Measurements from ENCODE around the gene LAMB4.
"Not testable (repeated sequence)": the region's sequence is repeated elsewhere in the genome, so short reads cannot be mapped to it uniquely, and the experiment has no call there.

LAMB4 gene

DNA sequence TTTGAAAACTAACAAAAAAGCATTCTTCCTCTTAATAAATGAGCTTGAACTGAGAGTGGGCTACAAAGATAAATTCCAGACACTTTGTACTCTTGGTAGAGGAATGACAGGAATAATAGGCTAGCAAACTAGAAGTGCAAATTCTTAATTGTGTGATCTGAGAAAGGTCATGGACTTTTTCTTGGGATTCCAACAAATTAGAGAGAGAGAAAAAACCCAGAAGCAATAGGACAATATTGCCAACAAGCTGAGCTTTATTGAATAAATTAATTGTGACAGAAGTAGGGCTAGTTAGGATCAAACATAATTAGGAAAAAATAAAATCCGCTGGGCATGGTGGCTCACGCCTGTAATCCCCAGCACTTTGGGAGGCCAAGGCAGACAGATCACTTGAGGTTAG lies 85.8 kb downstream of the LAMB4 start:
- Mint-ChIP-seq H3K27ac (no peak overlapping the region), H3K9me3 (no peaks in the 10 kb centered on the region), H3K27me3 (ENCODE audit: low read depth) (peaks cover 24% of the 10 kb centered on the region), H3K4me3 (no peak overlapping the region), H3K4me1 (ENCODE audit: low read depth) (no peaks in the 10 kb centered on the region), H3K36me3 (ENCODE audit: low read depth) (no peaks in the 10 kb centered on the region)

DNA sequence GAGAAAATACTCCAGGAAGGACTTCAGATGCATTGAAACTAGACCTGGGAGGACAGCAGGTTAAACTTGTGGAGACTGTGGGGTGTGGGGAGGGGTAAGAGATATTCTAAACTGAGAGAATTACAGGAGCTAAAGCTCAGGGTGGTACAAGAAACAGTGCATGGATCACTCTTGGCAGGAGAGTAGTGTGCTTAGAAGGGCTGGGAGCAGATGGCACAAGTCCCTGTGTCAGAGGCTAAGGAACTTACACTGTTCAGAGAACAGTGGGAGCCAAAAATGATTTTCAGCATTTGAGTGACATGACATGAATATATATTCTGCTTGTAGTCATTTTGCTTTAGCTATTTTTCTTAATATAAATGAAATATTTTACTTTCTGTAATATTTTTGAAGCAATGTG lies 91.2 kb downstream of the LAMB4 start:
- no peaks in the 10 kb centered on the region for H3K36me3 Mint-ChIP-seq (ENCODE audit: low read depth)
- no peaks in the 10 kb centered on the region for H3K9me3 Mint-ChIP-seq
- peaks cover 12% of the 10 kb centered on the region for H3K27me3 Mint-ChIP-seq (ENCODE audit: low read depth)
- no peak overlapping the region for H3K4me3 Mint-ChIP-seq
- no peaks in the 10 kb centered on the region for H3K4me1 Mint-ChIP-seq (ENCODE audit: low read depth)
- no peak overlapping the region for H3K27ac Mint-ChIP-seq

DNA sequence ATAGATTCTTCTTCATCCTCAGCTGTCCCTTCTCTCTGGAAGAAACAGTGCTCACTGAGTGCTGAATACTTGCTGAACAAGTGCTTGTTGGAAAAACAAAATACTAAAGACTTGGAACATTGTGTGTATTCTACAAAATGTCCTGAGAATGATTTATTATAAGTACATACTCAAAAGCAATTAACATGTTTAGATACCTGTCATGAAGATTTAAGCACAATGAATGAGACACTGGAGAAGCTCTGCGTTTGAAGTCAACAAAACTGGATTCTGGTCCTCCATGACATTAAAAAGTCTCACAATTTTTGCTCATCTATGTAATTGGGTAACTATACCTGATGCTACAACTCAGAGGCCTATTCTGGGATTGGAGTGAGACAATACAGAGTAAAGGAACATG lies 92.4 kb downstream of the LAMB4 start:
- peaks cover 12% of the 10 kb centered on the region for H3K27me3 Mint-ChIP-seq (ENCODE audit: low read depth)
- no peak overlapping the region for H3K4me3 Mint-ChIP-seq
- H3K9me3 Mint-ChIP-seq, result no peaks in the 10 kb centered on the region
- H3K27ac Mint-ChIP-seq, result no peak overlapping the region
- no peaks in the 10 kb centered on the region for H3K4me1 Mint-ChIP-seq (ENCODE audit: low read depth)
- no peaks in the 10 kb centered on the region for H3K36me3 Mint-ChIP-seq (ENCODE audit: low read depth)

DNA sequence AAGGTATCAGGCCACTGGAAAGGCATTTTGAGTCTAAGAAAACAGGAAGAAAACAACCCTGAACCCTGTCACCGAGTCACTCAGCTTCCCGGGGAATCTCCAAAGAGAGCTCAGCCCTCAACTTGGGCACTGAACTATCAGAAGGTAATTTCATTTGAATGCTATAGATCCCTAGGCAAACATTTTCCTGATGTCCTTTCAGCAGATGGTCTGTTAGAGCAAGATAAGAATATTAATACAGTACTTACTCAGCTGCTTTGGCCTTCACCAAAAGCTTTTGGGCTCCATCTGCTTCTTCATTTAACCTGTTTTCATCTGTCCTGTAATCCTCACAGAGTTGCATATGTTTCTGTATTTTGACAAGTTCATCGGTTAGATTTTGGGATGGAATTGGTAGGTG lies 93.0 kb downstream of the LAMB4 start:
- H3K4me3 Mint-ChIP-seq, result no peak overlapping the region
- no peaks in the 10 kb centered on the region for H3K4me1 Mint-ChIP-seq (ENCODE audit: low read depth)
- no peak overlapping the region for H3K27ac Mint-ChIP-seq
- no peaks in the 10 kb centered on the region for H3K36me3 Mint-ChIP-seq (ENCODE audit: low read depth)
- H3K9me3 Mint-ChIP-seq, result no peaks in the 10 kb centered on the region
- H3K27me3 Mint-ChIP-seq (ENCODE audit: low read depth), result peaks cover 12% of the 10 kb centered on the region

DNA sequence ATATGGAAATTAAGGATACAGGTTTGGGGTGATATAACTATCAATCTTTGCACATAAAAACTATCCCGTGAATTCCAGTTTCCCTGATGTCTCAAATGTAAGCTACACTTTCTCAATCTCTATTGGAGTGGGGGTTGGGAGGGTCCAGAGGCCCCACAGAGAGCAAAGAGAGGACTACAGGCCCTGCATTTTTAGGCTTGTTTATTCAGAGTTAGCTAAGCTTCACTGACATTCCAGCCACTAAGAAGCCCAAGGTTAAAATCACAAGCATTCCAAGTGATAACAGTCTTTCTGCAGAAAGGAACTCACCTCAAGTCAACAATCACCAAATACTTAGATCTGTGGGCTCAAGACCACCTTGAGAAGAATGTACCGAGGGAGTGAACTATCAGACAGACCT lies 95.6 kb downstream of the LAMB4 start:
- Mint-ChIP-seq H3K4me1 (ENCODE audit: low read depth) (no peaks in the 10 kb centered on the region), H3K27ac (no peak overlapping the region), H3K36me3 (ENCODE audit: low read depth) (no peaks in the 10 kb centered on the region), H3K9me3 (no peaks in the 10 kb centered on the region), H3K27me3 (ENCODE audit: low read depth) (peaks cover under 1% of the 10 kb centered on the region), H3K4me3 (no peak overlapping the region)

DNA sequence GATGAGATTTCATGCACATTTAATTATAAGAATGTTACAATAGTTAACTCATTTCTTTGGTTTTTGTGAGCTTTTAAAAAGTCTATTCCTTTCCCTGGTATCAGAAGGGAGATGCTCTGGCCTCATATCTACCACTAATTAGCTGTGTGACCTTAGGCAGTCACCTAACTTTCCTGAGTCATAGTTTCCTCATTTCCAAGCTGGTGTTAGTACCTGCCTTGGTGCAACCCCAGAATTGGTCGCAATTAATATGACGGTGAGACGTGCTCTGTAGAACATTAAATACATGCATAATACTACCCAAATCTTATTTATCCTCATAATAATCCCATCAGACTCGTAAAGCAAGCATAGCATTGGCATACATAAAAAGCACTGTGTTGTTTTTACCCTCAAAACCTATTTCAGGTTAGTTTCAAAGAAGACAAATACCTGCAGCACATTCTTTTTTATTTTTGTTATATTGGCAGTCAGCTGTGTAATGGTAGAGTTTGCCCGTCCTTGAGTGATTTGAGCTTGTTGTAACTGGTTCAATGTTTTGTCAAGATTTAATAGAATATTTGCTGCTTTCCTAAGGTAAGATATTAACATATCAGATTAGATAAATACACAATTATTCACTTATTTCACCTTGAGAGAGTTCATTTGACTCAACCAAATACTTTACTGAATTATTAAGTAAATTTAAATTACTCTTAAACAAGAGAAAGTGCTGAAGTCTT lies 96.2 kb downstream of the LAMB4 start:
- Mint-ChIP-seq H3K4me1 (ENCODE audit: low read depth) (no peaks in the 10 kb centered on the region), H3K4me3 (no peak overlapping the region), H3K27ac (no peak overlapping the region), H3K27me3 (ENCODE audit: low read depth) (peaks cover 5% of the 10 kb centered on the region), H3K9me3 (no peaks in the 10 kb centered on the region), H3K36me3 (ENCODE audit: low read depth) (no peaks in the 10 kb centered on the region)

DNA sequence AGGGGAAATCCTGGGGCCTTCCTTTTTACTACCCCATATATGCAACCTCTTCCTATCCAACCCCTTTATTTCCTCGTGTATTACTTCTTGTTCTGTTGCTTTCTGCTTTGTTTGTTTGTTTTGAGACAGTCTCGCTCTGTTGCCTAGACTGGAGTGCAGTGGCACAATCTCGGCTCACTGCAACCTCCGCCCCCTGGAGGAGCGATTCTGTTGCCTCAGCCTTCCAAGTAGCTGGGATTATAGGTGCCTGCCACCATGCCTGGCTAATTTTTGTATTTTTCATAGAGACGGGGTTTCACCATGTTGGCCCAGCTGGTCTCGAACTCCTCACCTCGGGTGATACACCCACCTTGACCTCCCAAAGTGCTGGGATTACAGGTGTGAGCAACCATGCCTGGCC lies 96.9 kb downstream of the LAMB4 start:
- not testable (repeated sequence) for H3K9me3 Mint-ChIP-seq; H3K27me3 Mint-ChIP-seq (ENCODE audit: low read depth); H3K27ac Mint-ChIP-seq; H3K36me3 Mint-ChIP-seq (ENCODE audit: low read depth); H3K4me3 Mint-ChIP-seq; H3K4me1 Mint-ChIP-seq (ENCODE audit: low read depth)

DNA sequence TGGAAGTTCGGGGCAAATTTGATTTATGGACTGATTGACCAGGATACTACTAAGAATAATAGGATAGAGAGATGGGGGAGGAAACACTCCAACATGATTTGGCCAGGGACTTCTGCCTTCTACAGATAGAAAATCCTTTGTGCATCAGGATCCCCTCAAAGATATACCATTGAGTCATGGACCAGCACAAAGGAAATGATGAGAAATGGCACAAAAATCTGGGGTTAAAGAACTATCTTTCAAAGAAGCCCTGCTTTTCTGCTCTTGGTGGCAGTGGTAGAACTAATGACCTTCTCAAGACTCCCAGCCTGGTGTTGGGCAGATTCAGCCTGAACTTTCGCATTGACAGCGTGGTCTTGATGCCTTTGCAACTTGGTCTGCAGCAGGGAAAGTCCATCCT lies 99.6 kb downstream of the LAMB4 start:
- no peaks in the 10 kb centered on the region for H3K36me3 Mint-ChIP-seq (ENCODE audit: low read depth)

DNA sequence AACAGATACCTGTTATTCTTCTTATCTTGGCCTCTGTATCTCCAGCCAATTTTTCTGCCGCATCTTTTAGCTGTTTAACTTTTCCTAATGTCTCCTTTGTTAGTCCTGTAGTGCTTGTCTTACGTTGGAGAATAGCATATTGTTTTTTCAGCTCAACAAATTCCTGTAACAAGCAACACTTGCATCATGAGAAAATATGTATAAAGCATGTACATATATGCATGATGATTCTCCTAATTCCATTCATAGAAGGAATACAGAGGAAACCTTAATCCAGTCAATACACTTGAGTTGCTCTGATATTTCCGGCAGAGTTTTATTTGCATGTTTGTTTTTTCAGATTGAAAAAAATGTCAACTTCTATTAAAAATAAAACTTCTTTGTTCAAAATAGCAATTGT lies 101.1 kb downstream of the LAMB4 start:
- peaks cover 12% of the 10 kb centered on the region for H3K27me3 Mint-ChIP-seq (ENCODE audit: low read depth)

More for the DNA sequence above, 99.6 kb downstream of the LAMB4 start:
- no peaks in the 10 kb centered on the region for H3K4me1 Mint-ChIP-seq (ENCODE audit: low read depth)
- H3K27me3 Mint-ChIP-seq (ENCODE audit: low read depth), result peaks cover 8% of the 10 kb centered on the region
- no peaks in the 10 kb centered on the region for H3K9me3 Mint-ChIP-seq
- H3K4me3 Mint-ChIP-seq, result no peak overlapping the region
- no peak overlapping the region for H3K27ac Mint-ChIP-seq

DNA sequence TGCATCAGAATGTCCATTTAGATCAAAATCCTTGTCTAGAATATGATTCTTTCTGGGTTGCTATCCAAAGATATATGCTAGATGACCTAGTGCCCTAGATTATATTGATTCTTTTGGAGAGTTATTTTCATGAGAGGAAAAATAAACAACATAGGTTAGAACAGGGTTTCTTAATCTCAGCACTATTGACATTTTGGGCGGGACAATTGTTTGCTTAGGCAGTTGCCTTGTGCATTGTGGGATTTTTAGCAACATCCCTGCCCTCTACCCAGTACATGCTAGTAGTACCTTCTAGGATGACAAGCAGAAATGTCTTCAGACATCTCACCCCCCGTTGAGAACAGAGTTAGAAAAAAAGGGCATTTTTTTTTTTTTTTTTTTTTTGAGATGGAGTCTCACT lies 102.0 kb downstream of the LAMB4 start:
- Mint-ChIP-seq H3K27me3 (ENCODE audit: low read depth) (peaks cover 12% of the 10 kb centered on the region), H3K36me3 (ENCODE audit: low read depth) (no peaks in the 10 kb centered on the region), H3K4me3 (no peak overlapping the region), H3K4me1 (ENCODE audit: low read depth) (no peaks in the 10 kb centered on the region), H3K27ac (no peak overlapping the region), H3K9me3 (no peaks in the 10 kb centered on the region)

More for the DNA sequence above, 101.1 kb downstream of the LAMB4 start:
- no peaks in the 10 kb centered on the region for H3K9me3 Mint-ChIP-seq
- no peaks in the 10 kb centered on the region for H3K36me3 Mint-ChIP-seq (ENCODE audit: low read depth)
- no peaks in the 10 kb centered on the region for H3K4me1 Mint-ChIP-seq (ENCODE audit: low read depth)
- no peak overlapping the region for H3K4me3 Mint-ChIP-seq
- H3K27ac Mint-ChIP-seq, result no peak overlapping the region

DNA sequence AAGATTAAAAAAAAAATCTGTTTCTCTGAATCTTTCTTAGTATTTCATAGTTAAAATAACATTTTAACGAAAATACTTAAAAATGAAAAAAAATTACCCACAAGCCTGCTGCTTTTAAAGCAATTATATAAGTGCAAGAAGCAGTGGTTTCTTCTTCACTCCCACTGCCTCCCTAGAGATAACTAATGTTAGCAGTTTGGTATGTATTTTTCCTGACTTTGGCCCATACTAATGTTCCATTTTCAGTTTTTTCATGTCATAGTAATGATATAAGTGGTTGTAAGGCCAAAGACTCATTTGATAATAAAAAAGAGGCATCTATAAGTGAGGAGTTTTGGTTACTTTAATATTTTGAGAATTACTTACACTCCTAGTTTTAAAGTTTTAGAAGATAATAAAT lies 102.9 kb downstream of the LAMB4 start:
- no peaks in the 10 kb centered on the region for H3K36me3 Mint-ChIP-seq (ENCODE audit: low read depth)
- no peak overlapping the region for H3K4me3 Mint-ChIP-seq
- no peaks in the 10 kb centered on the region for H3K9me3 Mint-ChIP-seq
- no peak overlapping the region for H3K27ac Mint-ChIP-seq
- H3K27me3 Mint-ChIP-seq (ENCODE audit: low read depth), result peaks cover 12% of the 10 kb centered on the region
- no peaks in the 10 kb centered on the region for H3K4me1 Mint-ChIP-seq (ENCODE audit: low read depth)

DNA sequence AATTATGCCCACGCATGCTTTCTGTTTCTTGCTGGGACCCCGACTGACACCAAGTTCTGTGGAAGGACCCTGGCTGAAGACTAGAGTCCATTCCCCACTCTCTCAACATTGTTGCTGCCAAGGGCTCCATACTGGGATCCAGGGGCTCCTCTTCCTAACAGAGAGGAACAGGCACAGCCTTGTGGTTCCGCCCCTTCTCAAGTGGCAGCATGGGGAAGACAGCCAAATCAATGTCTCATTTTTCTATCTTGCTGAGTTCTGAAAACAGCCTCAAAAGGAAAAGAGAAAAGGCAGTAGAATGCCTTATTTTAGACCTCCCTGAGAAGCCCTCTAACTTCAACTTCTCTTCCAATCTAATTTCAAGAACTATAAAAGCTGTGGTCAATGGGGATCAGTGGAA lies 103.5 kb downstream of the LAMB4 start:
- Mint-ChIP-seq H3K27me3 (ENCODE audit: low read depth) (peaks cover 12% of the 10 kb centered on the region), H3K36me3 (ENCODE audit: low read depth) (no peaks in the 10 kb centered on the region), H3K4me1 (ENCODE audit: low read depth) (no peaks in the 10 kb centered on the region), H3K4me3 (no peak overlapping the region), H3K27ac (no peak overlapping the region), H3K9me3 (no peaks in the 10 kb centered on the region)

DNA sequence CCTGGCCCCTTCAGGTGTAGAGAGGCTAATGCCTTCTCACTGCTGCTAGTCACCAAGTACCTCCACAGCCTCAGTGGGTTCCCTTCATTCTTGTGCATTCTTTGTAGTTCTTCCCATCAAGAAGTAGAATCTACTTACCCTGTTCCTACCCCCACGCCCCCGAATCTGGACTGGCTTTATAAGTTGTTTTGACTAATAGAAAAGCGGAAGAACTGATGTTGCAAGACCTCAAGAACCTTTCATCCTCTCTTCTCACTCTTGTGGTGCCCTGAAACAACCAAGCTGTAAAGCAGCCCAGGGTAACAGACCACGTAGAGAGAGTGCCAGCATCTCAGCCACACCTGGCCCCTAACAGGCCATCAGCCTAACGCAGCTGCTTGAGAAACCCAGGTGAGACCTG lies 104.0 kb downstream of the LAMB4 start:
- no peaks in the 10 kb centered on the region for H3K4me1 Mint-ChIP-seq (ENCODE audit: low read depth)
- peaks cover 12% of the 10 kb centered on the region for H3K27me3 Mint-ChIP-seq (ENCODE audit: low read depth)
- no peak overlapping the region for H3K4me3 Mint-ChIP-seq
- no peaks in the 10 kb centered on the region for H3K9me3 Mint-ChIP-seq
- H3K36me3 Mint-ChIP-seq (ENCODE audit: low read depth), result no peaks in the 10 kb centered on the region
- H3K27ac Mint-ChIP-seq, result no peak overlapping the region

DNA sequence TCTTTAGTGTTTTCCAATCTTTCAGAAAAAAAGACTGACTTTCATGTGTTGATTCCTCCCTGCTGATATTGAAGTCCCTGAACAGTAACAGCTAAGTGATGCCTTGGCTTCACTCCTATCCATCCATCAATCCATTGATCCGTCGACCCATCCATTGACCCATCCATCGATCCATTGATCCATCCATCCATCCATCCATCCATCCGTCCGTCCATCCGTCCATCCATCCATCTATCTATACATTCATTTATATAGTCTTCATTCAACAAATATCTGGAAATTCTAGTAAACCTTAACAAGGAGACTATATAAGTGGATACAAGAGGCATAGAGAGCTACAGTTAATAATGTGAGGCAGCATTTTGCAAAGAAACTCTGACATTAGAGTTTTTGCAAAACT lies 105.6 kb downstream of the LAMB4 start:
- Mint-ChIP-seq H3K4me3 (no peak overlapping the region), H3K4me1 (ENCODE audit: low read depth) (no peaks in the 10 kb centered on the region), H3K27me3 (ENCODE audit: low read depth) (peaks cover 11% of the 10 kb centered on the region), H3K27ac (no peak overlapping the region), H3K9me3 (no peaks in the 10 kb centered on the region), H3K36me3 (ENCODE audit: low read depth) (no peaks in the 10 kb centered on the region)

DNA sequence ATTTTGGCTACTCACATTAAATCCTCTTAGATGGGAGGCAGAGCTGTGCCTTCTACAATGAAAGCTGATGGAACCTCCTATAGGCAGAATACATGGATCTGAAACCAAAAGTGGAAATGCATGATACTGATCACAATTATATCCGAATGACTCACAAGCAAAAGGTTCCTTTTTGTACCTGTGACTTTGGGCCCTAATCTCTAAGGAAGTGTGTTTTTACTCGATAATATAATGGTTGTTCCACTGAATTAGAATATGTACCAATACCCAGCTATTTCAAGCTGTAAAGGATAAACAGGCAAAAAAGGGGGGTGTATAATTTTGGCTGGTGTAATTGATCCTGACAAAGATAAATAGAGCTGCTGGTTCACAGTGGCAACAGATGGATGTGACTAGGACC lies 109.6 kb downstream of the LAMB4 start:
- no peaks in the 10 kb centered on the region for H3K9me3 Mint-ChIP-seq
- peaks cover 4% of the 10 kb centered on the region for H3K27me3 Mint-ChIP-seq (ENCODE audit: low read depth)
- no peak overlapping the region for H3K27ac Mint-ChIP-seq
- H3K36me3 Mint-ChIP-seq (ENCODE audit: low read depth), result no peaks in the 10 kb centered on the region
- no peaks in the 10 kb centered on the region for H3K4me1 Mint-ChIP-seq (ENCODE audit: low read depth)
- H3K4me3 Mint-ChIP-seq, result no peak overlapping the region

DNA sequence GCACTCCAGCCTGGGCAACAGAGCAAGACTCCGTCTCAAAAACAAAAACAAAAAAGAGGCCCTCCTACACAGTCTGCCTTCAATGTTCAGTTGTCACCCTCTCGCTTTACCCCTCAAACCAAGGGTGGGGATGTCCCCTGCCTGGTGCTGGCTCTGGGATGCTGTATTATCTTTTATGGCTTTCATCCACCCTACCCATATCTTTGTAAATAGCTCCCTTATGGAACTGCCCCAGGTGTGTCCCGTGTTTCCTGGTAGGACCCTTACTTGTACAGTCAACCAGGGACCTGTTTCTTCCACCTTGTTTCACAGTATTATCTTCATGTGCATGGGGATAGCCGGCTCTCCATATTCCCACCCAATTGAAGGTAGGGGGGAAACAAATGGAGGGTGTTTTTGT lies 111.5 kb downstream of the LAMB4 start:
- H3K36me3 Mint-ChIP-seq (ENCODE audit: low read depth), result no peaks in the 10 kb centered on the region
- no peak overlapping the region for H3K4me3 Mint-ChIP-seq
- no peak overlapping the region for H3K27ac Mint-ChIP-seq
- H3K4me1 Mint-ChIP-seq (ENCODE audit: low read depth), result no peaks in the 10 kb centered on the region
- H3K9me3 Mint-ChIP-seq, result no peaks in the 10 kb centered on the region
- H3K27me3 Mint-ChIP-seq (ENCODE audit: low read depth), result no peaks in the 10 kb centered on the region
